ENCODE measurements around the gene PDK2.

PDK2 gene

GRCh38 chr17:50136096-50136687 lies 41.0 kb downstream of the PDK2 start:
- DNase-seq (ENCODE audit: low spot score) = no peak

GRCh38 chr17:50137042-50137441 lies 41.9 kb downstream of the PDK2 start:
- DNase-seq (ENCODE audit: low spot score) = no peak

- no peak for DNase-seq (ENCODE audit: low spot score)
Measured at GRCh38 chr17:50139185-50139783, 44.1 kb downstream of the PDK2 start.

GRCh38 chr17:50139950-50140885 lies 45.1 kb downstream of the PDK2 start:
- DNase-seq (ENCODE audit: low spot score) = peak; percentile 46

- no peak for DNase-seq (ENCODE audit: low spot score)
Measured at GRCh38 chr17:50141026-50141744, 46.0 kb downstream of the PDK2 start.

- no peak for DNase-seq (ENCODE audit: low spot score)
Measured at GRCh38 chr17:50141745-50142110, 46.6 kb downstream of the PDK2 start.

GRCh38 chr17:50143461-50144176 lies 48.5 kb downstream of the PDK2 start:
- DNase-seq (ENCODE audit: low spot score) = no peak

GRCh38 chr17:50144355-50144754 lies 49.2 kb downstream of the PDK2 start:
- no peak for DNase-seq (ENCODE audit: low spot score)

DNA sequence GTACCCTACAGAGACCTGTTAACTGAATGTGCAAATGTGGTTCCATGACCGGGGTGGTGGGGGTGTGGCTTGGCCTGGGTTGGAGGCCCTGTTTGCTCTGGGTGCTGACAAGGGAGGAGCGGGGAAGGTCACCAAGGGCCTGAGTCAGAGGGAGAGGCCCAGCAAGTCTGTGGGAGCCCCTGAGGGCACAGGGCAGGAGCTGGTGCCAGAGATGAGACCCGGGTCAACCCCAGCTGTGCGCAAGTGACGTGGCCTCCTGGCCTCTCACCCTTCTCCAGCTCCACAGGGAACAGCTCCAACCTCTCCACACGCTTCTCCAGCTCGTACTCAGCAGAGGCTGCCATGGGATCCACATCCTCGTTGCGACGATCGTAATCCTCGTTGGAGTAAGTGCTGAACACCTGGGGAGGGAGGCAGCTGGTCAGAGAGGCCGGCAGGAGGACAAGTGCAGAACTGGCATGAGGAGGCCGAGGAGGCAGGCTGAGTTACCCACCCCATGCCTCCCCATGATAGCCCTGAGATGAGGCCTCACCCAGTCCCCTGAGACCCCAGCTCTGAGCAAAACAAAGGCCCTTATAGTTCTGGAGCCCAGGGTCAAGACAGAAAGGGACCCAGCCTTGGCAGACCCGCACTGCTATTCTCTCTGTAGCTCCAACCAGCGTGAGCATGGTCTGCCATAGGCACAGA lies 49.8 kb downstream of the PDK2 start:
- no peak for DNase-seq (ENCODE audit: low spot score)

GRCh38 chr17:50145532-50146229 lies 50.5 kb downstream of the PDK2 start:
- DNase-seq (ENCODE audit: low spot score) = no peak

DNA sequence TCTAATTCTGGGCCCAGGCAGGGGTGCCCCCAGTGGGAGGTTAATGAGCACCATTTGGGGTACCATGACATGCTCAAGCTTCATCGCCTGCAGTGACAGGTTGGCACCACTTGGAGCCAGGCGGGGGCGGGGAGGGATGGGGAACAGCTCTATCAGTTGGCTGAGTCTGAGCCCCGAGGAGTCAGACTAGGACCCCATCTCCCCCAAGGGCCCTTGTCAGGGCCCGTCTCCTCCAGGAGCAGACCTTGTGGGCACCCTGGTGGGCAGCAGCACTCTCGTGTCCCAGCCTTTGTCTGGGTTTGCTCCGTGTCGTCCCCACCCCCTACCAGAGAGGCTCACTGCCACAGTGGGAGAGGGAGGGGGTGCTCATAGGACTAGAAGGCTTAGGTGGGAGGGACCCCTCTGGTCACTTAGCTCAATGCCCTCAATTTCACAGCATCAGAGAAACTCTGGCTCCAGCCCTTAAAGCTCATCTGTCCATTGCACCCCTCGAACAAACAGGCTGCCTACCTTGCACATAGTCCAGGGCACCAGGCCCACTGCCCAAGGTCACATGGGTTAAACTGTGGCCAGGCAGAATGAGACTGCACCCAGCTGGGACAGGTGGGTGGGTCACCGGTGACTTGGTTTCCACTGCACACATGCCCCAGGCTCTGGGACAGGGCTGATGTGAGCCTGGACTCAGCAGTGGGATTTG lies 51.2 kb downstream of the PDK2 start:
- no peak for DNase-seq (ENCODE audit: low spot score)

- DNase-seq (ENCODE audit: low spot score) = no peak
Measured at GRCh38 chr17:50146927-50147665, 51.9 kb downstream of the PDK2 start.

- no peak for DNase-seq (ENCODE audit: low spot score)
Measured at GRCh38 chr17:50147841-50148225, 52.7 kb downstream of the PDK2 start.

DNA sequence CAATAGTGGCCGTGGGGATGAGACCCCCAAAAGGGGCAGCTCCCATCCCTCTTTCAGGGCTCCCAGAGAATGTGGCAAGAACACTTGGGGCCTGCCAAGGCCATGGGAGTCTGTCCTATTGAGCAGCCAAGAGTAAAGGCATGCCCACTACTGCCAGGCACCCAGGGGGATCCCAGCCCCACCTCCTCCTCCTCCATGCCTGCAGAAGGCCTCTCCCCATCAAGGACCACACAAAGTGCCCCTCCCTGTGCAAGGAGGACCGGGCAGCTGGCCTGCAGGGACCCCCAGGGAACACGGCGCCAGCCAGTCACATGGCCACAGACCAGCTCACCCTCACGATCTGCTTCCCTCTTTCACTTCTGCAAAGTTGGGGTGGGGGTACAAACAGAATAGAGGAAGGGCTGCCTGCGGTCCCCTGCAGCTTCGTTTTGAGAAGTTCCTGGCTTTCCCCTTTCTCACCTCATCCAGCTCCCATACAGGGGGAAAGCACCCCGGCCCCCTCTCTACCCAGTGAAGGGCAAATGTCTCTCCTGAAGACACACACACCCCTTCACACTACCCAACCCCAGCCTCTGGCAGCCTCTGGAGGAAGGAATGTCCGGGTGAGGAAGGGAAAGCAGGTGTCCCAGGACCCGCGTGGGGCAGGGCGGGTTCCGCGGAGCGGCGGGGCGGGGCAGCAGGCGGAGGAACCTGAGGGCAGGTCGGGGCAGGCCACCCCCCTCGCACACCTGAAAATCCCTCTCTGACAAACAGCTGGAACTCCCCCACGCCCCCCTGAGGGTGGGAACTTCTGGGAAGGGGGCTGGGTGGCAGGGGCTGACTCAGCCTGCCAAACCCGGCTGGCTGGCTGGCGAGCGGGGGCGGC lies 53.3 kb downstream of the PDK2 start:
- peak; percentile 36 for DNase-seq (ENCODE audit: low spot score)

DNA sequence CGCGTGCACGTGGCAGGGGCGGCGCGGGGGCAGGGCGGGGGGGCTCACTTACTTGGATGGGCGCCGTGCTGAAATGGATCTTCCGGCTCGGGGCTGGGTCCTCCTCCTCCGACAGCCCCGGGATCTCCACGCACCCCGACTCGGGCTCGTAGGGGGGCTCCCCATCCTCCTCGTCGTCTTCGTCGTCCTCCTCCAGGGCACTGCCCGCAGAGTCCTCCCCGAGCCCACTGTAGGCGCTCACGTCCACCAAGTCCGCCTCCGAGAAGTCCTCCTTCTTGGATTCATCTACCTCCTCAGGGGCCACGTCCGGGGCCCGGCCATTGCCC lies 53.9 kb downstream of the PDK2 start:
- no peak for DNase-seq (ENCODE audit: low spot score)

- peak; percentile 43 for DNase-seq (ENCODE audit: low spot score)
Measured at GRCh38 chr17:50149417-50150353, 54.5 kb downstream of the PDK2 start.

- no peak for DNase-seq (ENCODE audit: low spot score)
Measured at GRCh38 chr17:50150354-50151040, 55.3 kb downstream of the PDK2 start, which contains the start of gene PPP1R9B. Gene PPP1R9B (minus strand): TSS chr17:50150677. CDS start chr17:50150513, 164 bp downstream.

Data from LoVo (cell line).